ENCODE results near the gene CKS1B.

CKS1B gene

GRCh38 chr1:154937085-154937987 is 37.1 kb upstream of the CKS1B start:
- Histone ChIP-seq H3K27ac (peak overlapping the region; percentile 99), H3K36me3 (ENCODE audit: insufficient read depth, low read length) (no peaks in the 10 kb centered on the region), H3K4me3 (peak overlapping the region; percentile 98), H3K9me3 (ENCODE audit: low read depth, low read length) (no peaks in the 10 kb centered on the region), H3K9ac (ENCODE audit: insufficient read length) (peak overlapping the region; percentile 99)
- TF ChIP-seq POLR2AphosphoS5 (IDR thresholded peaks at IDR 0.05; ENCODE audit: borderline replicate concordance, low read depth, low read length) = peak; percentile 73
- TF ChIP-seq EZH2 (IDR thresholded peaks at IDR 0.05) = no peak
- peak; percentile 85 for DNase-seq (ENCODE audit: low read depth, low spot score)

- Histone ChIP-seq H3K36me3 (ENCODE audit: insufficient read depth, low read length) (no peaks in the 10 kb centered on the region), H3K27ac (peak overlapping the region; percentile 99), H3K4me3 (peak overlapping the region; percentile 98), H3K9ac (ENCODE audit: insufficient read length) (peak overlapping the region; percentile 99), H3K9me3 (ENCODE audit: low read depth, low read length) (no peaks in the 10 kb centered on the region)
- no peak for DNase-seq (ENCODE audit: low read depth, low spot score)
- no peak for TF ChIP-seq EZH2 (IDR thresholded peaks at IDR 0.05)
- TF ChIP-seq FOXP2 (optimal IDR thresholded peaks at IDR 0.05; ENCODE audit: control extremely low read depth, extremely low read length, insufficient read depth) = no peak
- no peak for TF ChIP-seq POLR2AphosphoS5 (IDR thresholded peaks at IDR 0.05; ENCODE audit: borderline replicate concordance, low read depth, low read length)
These were observed 36.5 kb upstream of the CKS1B start for GRCh38 chr1:154937988-154938386.

- Histone ChIP-seq H3K9me3 (ENCODE audit: low read depth, low read length) (no peaks in the 10 kb centered on the region), H3K9ac (ENCODE audit: insufficient read length) (no peak overlapping the region), H3K36me3 (ENCODE audit: insufficient read depth, low read length) (no peaks in the 10 kb centered on the region), H3K27ac (peak overlapping the region; percentile 99; the same call in 1 of the 2 replicates), H3K4me3 (no peak overlapping the region)
- TF ChIP-seq EZH2 (IDR thresholded peaks at IDR 0.05) (no peak), FOXP2 (optimal IDR thresholded peaks at IDR 0.05; ENCODE audit: control extremely low read depth, extremely low read length, insufficient read depth) (no peak), POLR2AphosphoS5 (IDR thresholded peaks at IDR 0.05; ENCODE audit: borderline replicate concordance, low read depth, low read length) (no peak)
- no peak for DNase-seq (ENCODE audit: low read depth, low spot score)
These were observed 35.7 kb upstream of the CKS1B start for GRCh38 chr1:154938604-154939399.

- peak overlapping the region; percentile 90 for H3K27ac ChIP-seq
- no peak for DNase-seq (ENCODE audit: low read depth, low spot score)
- no peaks in the 10 kb centered on the region for H3K9me3 ChIP-seq (ENCODE audit: low read depth, low read length)
- no peaks in the 10 kb centered on the region for H3K36me3 ChIP-seq (ENCODE audit: insufficient read depth, low read length)
- TF ChIP-seq FOXP2 (optimal IDR thresholded peaks at IDR 0.05; ENCODE audit: control extremely low read depth, extremely low read length, insufficient read depth) = no peak
- no peak for TF ChIP-seq POLR2AphosphoS5 (IDR thresholded peaks at IDR 0.05; ENCODE audit: borderline replicate concordance, low read depth, low read length)
- TF ChIP-seq EZH2 (IDR thresholded peaks at IDR 0.05) = no peak
- no peak overlapping the region for H3K9ac ChIP-seq (ENCODE audit: insufficient read length)
- H3K4me3 ChIP-seq = peak overlapping the region; percentile 64
These were observed 34.3 kb upstream of the CKS1B start for GRCh38 chr1:154940213-154940560.

GRCh38 chr1:154940651-154941194 is 33.8 kb upstream of the CKS1B start:
- H3K27ac ChIP-seq = peak overlapping the region; percentile 90
- DNase-seq (ENCODE audit: low read depth, low spot score) = peak; percentile 79
- H3K9me3 ChIP-seq (ENCODE audit: low read depth, low read length) = no peaks in the 10 kb centered on the region
- TF ChIP-seq FOXP2 (optimal IDR thresholded peaks at IDR 0.05; ENCODE audit: control extremely low read depth, extremely low read length, insufficient read depth) = no peak
- no peak for TF ChIP-seq EZH2 (IDR thresholded peaks at IDR 0.05)
- TF ChIP-seq POLR2AphosphoS5 (IDR thresholded peaks at IDR 0.05; ENCODE audit: borderline replicate concordance, low read depth, low read length) = peak; percentile 34; the same call in 1 of the 2 replicates
- no peaks in the 10 kb centered on the region for H3K36me3 ChIP-seq (ENCODE audit: insufficient read depth, low read length)
- H3K9ac ChIP-seq (ENCODE audit: insufficient read length) = peak overlapping the region; percentile 34
- peak overlapping the region; percentile 64 for H3K4me3 ChIP-seq

GRCh38 chr1:154941333-154942013 is 33.0 kb upstream of the CKS1B start:
- no peak for TF ChIP-seq POLR2AphosphoS5 (IDR thresholded peaks at IDR 0.05; ENCODE audit: borderline replicate concordance, low read depth, low read length)
- TF ChIP-seq FOXP2 (optimal IDR thresholded peaks at IDR 0.05; ENCODE audit: control extremely low read depth, extremely low read length, insufficient read depth) = no peak
- TF ChIP-seq EZH2 (IDR thresholded peaks at IDR 0.05) = no peak
- Histone ChIP-seq H3K4me3 (no peak overlapping the region), H3K36me3 (ENCODE audit: insufficient read depth, low read length) (no peaks in the 10 kb centered on the region), H3K9ac (ENCODE audit: insufficient read length) (no peak overlapping the region), H3K9me3 (ENCODE audit: low read depth, low read length) (no peaks in the 10 kb centered on the region), H3K27ac (peak overlapping the region; percentile 90)
- no peak for DNase-seq (ENCODE audit: low read depth, low spot score)

- no peak for DNase-seq (ENCODE audit: low read depth, low spot score)
- Histone ChIP-seq H3K4me3 (0 out of 2 replicates have a peak overlapping the region, but pooled peaks have one; percentile 23), H3K27ac (peak overlapping the region; percentile 90), H3K9me3 (ENCODE audit: low read depth, low read length) (no peaks in the 10 kb centered on the region), H3K9ac (ENCODE audit: insufficient read length) (peak overlapping the region; percentile 49), H3K36me3 (ENCODE audit: insufficient read depth, low read length) (no peaks in the 10 kb centered on the region)
- TF ChIP-seq FOXP2 (optimal IDR thresholded peaks at IDR 0.05; ENCODE audit: control extremely low read depth, extremely low read length, insufficient read depth) (no peak), POLR2AphosphoS5 (IDR thresholded peaks at IDR 0.05; ENCODE audit: borderline replicate concordance, low read depth, low read length) (no peak), EZH2 (IDR thresholded peaks at IDR 0.05) (no peak)
These were observed 30.7 kb upstream of the CKS1B start for GRCh38 chr1:154943649-154944400.
